22Rv1 (cell line): Measurements from ENCODE around the gene RTL10.
A peak's percentile ranks its signal among the peaks of the same experiment; 100 is the strongest.

Experiments used
- H3K27ac ChIP-seq: fragments of 450-650 bp; 2 replicates; pipeline ENCODE4 v1.5.1; 2017
- ZFX ChIP-seq: fragments of 450-650 bp; IDR thresholded peaks from 2 replicates; pipeline ENCODE4 v1.6.1; 2017; ENCODE audit warnings: antibody characterized with exemption, borderline replicate concordance
- TF ChIP-seq, protein P1 (sequence below): fragments of 450-650 bp; IDR thresholded peaks from 2 replicates; pipeline ENCODE4 v1.5.1; 2017; ENCODE audit warnings: mild to moderate bottlenecking

Gene RTL10

DNA sequence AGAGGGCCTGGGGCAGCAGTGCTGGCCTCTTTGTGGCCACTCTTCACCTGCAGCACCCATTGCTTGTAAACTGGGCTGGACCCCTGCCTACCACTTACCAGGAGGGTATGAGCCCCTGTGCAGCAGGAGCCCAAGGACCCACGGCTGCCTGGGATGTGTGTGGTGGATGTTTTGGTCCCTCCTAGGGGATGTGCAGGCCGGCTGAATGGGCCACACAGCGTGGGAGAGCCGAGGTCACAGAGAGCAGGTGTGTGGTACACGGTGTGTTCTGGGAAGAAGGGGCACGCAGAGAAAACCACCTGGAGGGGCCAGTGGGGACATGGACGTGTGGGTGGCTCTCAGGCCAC lies 19.3 kb upstream of the RTL10 start:
- TF ChIP-seq, protein P1, sequence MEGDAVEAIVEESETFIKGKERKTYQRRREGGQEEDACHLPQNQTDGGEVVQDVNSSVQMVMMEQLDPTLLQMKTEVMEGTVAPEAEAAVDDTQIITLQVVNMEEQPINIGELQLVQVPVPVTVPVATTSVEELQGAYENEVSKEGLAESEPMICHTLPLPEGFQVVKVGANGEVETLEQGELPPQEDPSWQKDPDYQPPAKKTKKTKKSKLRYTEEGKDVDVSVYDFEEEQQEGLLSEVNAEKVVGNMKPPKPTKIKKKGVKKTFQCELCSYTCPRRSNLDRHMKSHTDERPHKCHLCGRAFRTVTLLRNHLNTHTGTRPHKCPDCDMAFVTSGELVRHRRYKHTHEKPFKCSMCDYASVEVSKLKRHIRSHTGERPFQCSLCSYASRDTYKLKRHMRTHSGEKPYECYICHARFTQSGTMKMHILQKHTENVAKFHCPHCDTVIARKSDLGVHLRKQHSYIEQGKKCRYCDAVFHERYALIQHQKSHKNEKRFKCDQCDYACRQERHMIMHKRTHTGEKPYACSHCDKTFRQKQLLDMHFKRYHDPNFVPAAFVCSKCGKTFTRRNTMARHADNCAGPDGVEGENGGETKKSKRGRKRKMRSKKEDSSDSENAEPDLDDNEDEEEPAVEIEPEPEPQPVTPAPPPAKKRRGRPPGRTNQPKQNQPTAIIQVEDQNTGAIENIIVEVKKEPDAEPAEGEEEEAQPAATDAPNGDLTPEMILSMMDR, result no peak
- TF ChIP-seq ZFX, result no peak
- H3K27ac ChIP-seq, result 0 out of 2 replicates have a peak overlapping the region, but pooled peaks have one; percentile 12

DNA sequence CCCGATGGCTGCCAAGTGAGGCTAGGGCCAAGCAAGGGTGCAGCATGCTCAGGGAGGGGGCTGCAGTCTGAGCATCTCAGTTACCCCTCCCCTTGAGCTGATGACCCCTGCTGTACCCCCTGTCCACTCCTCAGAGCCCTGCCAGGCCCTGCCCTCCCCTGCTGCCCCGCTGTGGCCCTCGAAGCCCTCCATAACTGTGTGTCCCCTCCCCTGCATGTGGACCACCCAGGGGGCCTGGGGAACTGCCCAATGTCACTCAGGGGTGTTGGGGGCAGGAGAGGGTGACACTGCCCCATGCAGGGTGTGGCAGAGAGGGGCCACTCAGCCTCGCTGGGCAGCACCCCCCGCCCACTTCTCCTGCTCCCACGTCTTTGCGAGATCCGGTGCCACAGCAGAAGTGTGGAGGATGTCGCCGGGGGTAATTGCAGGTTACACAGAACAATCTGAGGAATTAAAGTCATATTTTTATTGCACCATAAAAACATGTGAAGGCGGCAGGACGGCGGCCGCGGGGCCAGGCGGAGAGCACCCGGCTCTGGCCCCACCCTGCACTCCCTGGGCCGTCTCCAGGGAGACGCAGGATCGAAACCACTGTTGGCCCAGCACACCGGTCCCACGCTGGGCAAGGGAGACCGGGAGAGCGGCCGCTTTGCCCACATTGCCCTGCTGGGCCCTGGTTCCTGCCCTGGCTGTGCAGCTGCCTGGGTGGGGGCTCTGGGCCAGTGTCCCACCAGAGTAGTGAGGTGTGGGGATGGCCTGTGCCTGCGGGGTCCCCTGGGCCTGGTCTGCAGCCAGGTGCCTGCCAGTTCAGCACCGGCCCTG lies 18.7 kb upstream of the RTL10 start:
- no peak overlapping the region for H3K27ac ChIP-seq
- TF ChIP-seq, protein P1, result no peak
- no peak for TF ChIP-seq ZFX

DNA sequence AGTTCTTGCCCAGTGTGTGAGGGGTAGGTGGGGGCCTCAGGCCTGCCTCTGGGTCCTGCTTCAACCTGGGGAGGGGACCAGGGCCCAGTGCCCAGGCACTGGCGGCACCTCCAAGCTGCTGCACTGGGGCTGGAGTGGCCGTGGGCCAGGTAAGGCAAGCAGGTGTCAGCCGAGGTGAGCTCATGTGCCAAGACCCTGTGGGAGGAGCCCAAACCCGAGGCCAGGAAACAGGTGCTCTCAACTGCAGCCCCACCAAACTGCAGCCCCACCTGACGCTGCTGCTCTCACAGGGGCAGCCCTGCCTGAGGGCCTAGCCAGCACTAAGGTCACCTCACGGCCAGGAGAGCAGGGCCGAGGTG lies 18.1 kb upstream of the RTL10 start:
- H3K27ac ChIP-seq, result no peak overlapping the region
- no peak for TF ChIP-seq ZFX

DNA sequence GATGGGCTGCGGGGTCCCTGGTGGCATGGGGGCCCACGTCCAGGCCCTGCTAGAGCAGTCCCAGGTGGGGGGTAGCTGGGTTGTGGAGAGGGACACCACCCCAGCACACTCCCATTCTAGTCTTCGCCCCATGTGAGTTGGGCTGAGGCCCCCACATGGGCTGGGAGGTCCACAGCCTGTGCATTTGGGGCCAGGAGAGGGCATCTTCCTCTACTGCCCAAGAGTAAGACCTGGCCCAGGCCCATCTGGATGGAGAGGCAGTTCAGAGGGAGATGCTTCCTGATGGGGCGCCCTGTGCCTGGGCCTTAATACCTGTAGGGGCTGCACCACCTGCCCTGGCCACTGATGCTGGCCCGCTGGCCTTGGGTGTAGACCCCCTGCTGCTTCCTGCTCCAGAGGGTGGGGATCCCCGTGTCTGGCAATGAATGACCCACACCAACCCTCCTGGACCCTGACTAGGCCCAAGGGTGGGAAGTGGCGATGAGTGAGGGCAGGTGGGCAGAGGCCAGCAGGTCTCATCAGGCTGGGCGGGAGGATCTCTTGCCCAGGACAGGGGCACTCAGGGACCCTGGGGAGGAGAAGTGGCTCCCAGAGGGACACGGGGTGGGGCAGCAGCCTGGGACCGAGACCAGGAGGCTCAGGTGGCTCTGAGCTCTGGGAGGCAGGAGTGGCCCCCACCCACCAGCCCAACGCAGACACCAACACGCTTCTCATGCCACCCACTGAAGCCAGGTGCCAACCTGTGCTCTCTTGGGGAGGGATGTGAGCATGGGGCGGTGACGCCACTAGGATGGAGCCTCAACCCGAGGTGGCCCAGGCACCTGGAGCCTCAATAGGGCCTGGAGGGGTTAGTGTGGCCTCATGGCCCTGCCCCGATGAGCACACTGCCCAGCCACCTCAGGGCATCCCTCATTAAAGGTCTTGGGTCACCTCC lies 17.4 kb upstream of the RTL10 start:
- H3K27ac ChIP-seq, result no peak overlapping the region
- TF ChIP-seq, protein P1, result no peak
- no peak for TF ChIP-seq ZFX

DNA sequence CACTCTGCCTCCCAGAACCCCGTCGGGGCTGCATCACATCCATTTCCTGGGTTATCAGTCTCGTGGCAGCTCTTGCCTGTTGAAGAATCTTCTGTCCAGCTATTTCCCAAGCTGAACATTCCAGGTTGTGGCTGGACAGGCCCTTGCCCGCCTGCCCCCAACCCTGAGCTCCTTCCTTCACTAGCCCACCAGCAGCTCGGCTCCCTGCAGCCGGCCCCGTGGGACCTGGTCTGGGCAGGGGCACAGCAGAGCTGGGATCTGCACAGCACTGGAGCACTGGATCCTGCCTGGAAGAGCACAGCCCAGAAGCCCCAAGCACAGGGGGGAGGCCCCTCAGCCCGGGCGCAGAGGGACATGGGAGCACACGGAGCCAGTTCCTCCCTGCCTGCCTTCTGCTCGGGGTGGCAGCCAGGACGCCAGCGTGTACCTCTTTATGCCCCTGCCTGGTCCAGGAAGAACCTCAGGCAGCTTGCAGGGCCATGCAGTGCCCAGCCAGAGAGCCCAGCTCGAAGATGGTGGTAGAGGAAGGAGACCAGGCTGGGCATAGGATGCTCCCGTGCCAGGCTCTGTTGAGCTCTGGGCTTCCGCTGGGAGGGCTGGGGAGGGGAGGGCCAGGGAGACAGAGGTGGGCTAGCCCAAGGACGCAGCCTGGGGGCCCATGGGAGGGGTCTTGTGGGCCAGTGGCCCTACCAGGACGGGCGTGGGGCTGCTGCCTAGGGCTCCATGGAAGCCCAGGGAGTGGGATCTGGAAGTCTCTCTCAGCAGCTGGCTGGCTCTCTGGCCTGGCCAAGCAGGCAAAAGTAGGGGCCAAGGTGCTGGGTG lies 16.6 kb upstream of the RTL10 start:
- H3K27ac ChIP-seq, result no peak overlapping the region
- TF ChIP-seq, protein P1, result no peak
- no peak for TF ChIP-seq ZFX

DNA sequence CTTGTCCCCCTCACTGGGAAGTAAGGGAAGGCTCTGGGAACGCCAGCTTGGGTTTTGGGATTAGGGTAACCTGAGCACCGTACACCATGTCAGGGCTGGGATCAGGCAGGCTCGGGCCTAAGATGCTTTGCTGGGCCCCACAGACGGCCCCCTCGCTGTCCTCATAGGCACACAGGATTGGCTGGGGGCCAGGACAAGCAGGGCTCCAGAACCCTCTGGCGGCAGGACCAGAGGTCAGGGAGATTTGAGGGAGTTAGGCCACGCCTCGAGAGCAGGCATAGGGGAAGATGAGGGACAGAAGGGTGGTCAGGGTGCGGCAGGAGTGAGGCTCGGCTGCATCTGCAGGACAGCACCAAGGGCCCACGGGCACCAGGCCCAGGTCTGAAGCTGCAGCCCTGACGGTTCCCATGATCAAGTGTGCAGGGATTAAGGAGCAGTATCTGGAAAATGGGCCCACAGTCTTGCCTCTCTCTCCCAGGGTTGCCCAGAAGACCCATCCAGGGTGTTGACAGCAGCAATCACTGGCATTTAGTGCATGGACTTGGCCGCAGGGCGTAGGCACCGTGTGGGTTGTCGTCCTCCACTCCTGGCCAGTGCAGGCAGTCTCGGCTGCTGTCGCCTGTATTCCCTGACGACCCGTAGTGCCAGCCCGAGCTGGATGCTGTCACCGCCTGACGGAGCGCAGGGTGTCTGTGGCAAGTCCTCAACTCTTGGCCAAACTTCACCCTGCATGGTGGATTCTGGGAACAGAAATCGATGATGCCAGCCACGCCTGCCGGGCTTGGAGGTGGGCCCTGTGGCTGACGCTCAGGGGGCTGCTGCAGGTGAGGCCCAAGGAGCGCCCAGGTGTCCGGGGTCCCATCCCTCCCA lies 15.7 kb upstream of the RTL10 start:
- TF ChIP-seq, protein P1, result no peak
- no peak for TF ChIP-seq ZFX
- H3K27ac ChIP-seq, result no peak overlapping the region
